HepG2 (cell line): ENCODE data around the gene HS6ST1.

Experiments used
- ARNT2 ChIP-seq: sonication (generic); formaldehyde crosslinking; IDR thresholded peaks from 2 replicates; pipeline ENCODE4 v1.8.0; 2022; ENCODE audit warnings: mild to moderate bottlenecking, low read depth, missing genetic modification reagents, moderate library complexity
- MAFK ChIP-seq, 2 experiments: IDR thresholded peaks in 1 of 2; conservative IDR thresholded peaks in 1 of 2; 2 replicates each; pipeline ENCODE4 v1.6.1; 2011; ENCODE audit warnings: improper control_type of control experiment in 2 of 2, low read length in 2 of 2
- MYC ChIP-seq: sonication (generic); formaldehyde crosslinking; IDR thresholded peaks from 2 replicates; pipeline ENCODE4 v1.9.0; 2021; ENCODE audit warnings: missing genetic modification reagents, borderline replicate concordance
- TCF12 ChIP-seq, 2 experiments: fragments of 450-650 bp in 1 of 2; sonication (generic) in 1 of 2; formaldehyde crosslinking in 1 of 2; IDR thresholded peaks; 2 replicates each; pipeline versions ENCODE4 v1.6.1 to v1.8.0; 2017 to 2022; ENCODE audit warnings: antibody characterized with exemption in 1 of 2, mild to moderate bottlenecking in 1 of 2, missing genetic modification reagents in 1 of 2, moderate library complexity in 1 of 2
- YEATS4 ChIP-seq: sonication (generic); formaldehyde crosslinking; IDR thresholded peaks from 2 replicates; pipeline ENCODE4 v1.4.0; 2020; ENCODE audit warnings: missing genetic modification reagents, borderline replicate concordance
- ZFY ChIP-seq: sonication (generic); formaldehyde crosslinking; IDR thresholded peaks from 2 replicates; pipeline ENCODE4 v1.4.0; 2020; ENCODE audit warnings: missing genetic modification reagents
- ZNF10 ChIP-seq: sonication (generic); formaldehyde crosslinking; IDR thresholded peaks from 2 replicates; pipeline ENCODE4 v1.4.0; 2020; ENCODE audit warnings: mild to moderate bottlenecking, low read depth, missing genetic modification reagents, borderline replicate concordance
- TF ChIP-seq, protein P1 (sequence below): sonication (generic); formaldehyde crosslinking; IDR thresholded peaks from 2 replicates; pipeline ENCODE4 v1.5.0; 2020; ENCODE audit warnings: mild to moderate bottlenecking, missing genetic modification reagents, moderate library complexity
- TF ChIP-seq, protein P2 (sequence below): sonication (generic); formaldehyde crosslinking; IDR thresholded peaks from 2 replicates; pipeline ENCODE4 v1.4.0; 2020; ENCODE audit warnings: mild to moderate bottlenecking, missing genetic modification reagents
- TF ChIP-seq, protein P3 (sequence below): sonication (generic); formaldehyde crosslinking; IDR thresholded peaks from 2 replicates; pipeline ENCODE4 v1.4.0; 2020; ENCODE audit warnings: missing genetic modification reagents
- TF ChIP-seq, protein P4 (sequence below): sonication (generic); formaldehyde crosslinking; IDR thresholded peaks from 2 replicates; pipeline ENCODE4 v1.9.0; 2021; ENCODE audit warnings: missing genetic modification reagents, borderline replicate concordance
- TF ChIP-seq, protein P5 (sequence below): sonication (generic); formaldehyde crosslinking; IDR thresholded peaks from 2 replicates; pipeline ENCODE4 v1.4.0; 2020; ENCODE audit warnings: low read depth, mild to moderate bottlenecking, missing genetic modification reagents

DNA sequence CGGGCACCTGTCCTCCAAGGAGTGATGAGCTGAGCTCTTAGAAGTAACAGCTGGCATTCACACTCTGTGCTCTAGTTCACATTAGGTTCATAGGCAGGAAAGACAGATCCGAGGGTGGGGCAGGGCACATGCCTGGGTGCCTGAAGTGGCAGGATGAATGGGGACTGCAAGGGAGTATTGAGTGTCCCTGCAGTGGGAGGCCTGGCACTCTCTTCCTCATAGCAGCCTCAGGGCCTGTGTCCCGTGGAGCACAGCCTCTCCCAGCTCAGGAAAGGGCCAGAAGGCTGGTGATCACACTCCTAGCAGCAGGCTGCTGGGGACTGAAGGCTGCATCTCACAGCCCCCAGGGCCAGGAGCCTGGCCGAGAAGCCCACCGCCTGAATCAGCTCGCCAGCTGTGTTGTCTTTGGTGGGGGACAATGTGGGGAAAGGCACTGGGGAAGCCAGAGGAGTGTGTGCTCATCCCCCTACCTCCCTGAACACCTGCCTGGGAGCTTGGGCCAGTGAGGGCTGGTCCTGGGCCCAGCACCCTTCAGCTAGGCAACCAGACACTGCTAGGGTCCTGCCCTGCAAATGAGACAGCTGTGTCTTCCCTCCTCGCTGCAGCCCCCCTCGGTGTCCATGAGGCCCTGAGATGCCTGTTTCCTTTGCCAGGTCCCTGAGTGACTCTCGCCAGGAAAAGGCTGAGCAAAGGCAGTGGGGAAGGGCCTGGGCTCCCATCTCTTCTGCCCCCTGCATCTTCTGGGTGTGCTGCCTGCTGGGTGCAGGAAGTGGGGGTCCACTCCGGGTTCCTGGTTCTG is 48.2 kb upstream of the HS6ST1 start:
- TF ChIP-seq ZNF10, result no peak
- TF ChIP-seq, protein P1, sequence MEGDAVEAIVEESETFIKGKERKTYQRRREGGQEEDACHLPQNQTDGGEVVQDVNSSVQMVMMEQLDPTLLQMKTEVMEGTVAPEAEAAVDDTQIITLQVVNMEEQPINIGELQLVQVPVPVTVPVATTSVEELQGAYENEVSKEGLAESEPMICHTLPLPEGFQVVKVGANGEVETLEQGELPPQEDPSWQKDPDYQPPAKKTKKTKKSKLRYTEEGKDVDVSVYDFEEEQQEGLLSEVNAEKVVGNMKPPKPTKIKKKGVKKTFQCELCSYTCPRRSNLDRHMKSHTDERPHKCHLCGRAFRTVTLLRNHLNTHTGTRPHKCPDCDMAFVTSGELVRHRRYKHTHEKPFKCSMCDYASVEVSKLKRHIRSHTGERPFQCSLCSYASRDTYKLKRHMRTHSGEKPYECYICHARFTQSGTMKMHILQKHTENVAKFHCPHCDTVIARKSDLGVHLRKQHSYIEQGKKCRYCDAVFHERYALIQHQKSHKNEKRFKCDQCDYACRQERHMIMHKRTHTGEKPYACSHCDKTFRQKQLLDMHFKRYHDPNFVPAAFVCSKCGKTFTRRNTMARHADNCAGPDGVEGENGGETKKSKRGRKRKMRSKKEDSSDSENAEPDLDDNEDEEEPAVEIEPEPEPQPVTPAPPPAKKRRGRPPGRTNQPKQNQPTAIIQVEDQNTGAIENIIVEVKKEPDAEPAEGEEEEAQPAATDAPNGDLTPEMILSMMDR (CRISPR knock-in tag), result no peak
- no peak for TF ChIP-seq YEATS4 (CRISPR knock-in tag)
- TF ChIP-seq, protein P2, sequence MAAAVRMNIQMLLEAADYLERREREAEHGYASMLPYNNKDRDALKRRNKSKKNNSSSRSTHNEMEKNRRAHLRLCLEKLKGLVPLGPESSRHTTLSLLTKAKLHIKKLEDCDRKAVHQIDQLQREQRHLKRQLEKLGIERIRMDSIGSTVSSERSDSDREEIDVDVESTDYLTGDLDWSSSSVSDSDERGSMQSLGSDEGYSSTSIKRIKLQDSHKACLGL (CRISPR knock-in tag), result no peak
- no peak for TF ChIP-seq TCF12 (IDR thresholded peaks at IDR 0.05)
- TF ChIP-seq TCF12 (CRISPR knock-in tag; IDR thresholded peaks at IDR 0.05), result no peak
- TF ChIP-seq, protein P3, sequence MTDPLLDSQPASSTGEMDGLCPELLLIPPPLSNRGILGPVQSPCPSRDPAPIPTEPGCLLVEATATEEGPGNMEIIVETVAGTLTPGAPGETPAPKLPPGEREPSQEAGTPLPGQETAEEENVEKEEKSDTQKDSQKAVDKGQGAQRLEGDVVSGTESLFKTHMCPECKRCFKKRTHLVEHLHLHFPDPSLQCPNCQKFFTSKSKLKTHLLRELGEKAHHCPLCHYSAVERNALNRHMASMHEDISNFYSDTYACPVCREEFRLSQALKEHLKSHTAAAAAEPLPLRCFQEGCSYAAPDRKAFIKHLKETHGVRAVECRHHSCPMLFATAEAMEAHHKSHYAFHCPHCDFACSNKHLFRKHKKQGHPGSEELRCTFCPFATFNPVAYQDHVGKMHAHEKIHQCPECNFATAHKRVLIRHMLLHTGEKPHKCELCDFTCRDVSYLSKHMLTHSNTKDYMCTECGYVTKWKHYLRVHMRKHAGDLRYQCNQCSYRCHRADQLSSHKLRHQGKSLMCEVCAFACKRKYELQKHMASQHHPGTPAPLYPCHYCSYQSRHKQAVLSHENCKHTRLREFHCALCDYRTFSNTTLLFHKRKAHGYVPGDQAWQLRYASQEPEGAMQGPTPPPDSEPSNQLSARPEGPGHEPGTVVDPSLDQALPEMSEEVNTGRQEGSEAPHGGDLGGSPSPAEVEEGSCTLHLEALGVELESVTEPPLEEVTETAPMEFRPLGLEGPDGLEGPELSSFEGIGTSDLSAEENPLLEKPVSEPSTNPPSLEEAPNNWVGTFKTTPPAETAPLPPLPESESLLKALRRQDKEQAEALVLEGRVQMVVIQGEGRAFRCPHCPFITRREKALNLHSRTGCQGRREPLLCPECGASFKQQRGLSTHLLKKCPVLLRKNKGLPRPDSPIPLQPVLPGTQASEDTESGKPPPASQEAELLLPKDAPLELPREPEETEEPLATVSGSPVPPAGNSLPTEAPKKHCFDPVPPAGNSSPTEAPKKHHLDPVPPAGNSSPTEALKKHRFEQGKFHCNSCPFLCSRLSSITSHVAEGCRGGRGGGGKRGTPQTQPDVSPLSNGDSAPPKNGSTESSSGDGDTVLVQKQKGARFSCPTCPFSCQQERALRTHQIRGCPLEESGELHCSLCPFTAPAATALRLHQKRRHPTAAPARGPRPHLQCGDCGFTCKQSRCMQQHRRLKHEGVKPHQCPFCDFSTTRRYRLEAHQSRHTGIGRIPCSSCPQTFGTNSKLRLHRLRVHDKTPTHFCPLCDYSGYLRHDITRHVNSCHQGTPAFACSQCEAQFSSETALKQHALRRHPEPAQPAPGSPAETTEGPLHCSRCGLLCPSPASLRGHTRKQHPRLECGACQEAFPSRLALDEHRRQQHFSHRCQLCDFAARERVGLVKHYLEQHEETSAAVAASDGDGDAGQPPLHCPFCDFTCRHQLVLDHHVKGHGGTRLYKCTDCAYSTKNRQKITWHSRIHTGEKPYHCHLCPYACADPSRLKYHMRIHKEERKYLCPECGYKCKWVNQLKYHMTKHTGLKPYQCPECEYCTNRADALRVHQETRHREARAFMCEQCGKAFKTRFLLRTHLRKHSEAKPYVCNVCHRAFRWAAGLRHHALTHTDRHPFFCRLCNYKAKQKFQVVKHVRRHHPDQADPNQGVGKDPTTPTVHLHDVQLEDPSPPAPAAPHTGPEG (CRISPR knock-in tag), result no peak
- TF ChIP-seq, protein P4, sequence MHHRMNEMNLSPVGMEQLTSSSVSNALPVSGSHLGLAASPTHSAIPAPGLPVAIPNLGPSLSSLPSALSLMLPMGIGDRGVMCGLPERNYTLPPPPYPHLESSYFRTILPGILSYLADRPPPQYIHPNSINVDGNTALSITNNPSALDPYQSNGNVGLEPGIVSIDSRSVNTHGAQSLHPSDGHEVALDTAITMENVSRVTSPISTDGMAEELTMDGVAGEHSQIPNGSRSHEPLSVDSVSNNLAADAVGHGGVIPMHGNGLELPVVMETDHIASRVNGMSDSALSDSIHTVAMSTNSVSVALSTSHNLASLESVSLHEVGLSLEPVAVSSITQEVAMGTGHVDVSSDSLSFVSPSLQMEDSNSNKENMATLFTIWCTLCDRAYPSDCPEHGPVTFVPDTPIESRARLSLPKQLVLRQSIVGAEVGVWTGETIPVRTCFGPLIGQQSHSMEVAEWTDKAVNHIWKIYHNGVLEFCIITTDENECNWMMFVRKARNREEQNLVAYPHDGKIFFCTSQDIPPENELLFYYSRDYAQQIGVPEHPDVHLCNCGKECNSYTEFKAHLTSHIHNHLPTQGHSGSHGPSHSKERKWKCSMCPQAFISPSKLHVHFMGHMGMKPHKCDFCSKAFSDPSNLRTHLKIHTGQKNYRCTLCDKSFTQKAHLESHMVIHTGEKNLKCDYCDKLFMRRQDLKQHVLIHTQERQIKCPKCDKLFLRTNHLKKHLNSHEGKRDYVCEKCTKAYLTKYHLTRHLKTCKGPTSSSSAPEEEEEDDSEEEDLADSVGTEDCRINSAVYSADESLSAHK (CRISPR knock-in tag), result no peak
- TF ChIP-seq ARNT2 (CRISPR knock-in tag), result no peak
- TF ChIP-seq, protein P5, sequence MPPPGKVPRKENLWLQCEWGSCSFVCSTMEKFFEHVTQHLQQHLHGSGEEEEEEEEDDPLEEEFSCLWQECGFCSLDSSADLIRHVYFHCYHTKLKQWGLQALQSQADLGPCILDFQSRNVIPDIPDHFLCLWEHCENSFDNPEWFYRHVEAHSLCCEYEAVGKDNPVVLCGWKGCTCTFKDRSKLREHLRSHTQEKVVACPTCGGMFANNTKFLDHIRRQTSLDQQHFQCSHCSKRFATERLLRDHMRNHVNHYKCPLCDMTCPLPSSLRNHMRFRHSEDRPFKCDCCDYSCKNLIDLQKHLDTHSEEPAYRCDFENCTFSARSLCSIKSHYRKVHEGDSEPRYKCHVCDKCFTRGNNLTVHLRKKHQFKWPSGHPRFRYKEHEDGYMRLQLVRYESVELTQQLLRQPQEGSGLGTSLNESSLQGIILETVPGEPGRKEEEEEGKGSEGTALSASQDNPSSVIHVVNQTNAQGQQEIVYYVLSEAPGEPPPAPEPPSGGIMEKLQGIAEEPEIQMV (CRISPR knock-in tag), result no peak
- no peak for TF ChIP-seq MAFK (conservative IDR thresholded peaks at IDR 0.05 in 1 of 2, IDR thresholded peaks at IDR 0.05 in 1 of 2; ENCODE audit: low read length in 2 of 2)
- no peak for TF ChIP-seq MYC (CRISPR knock-in tag)
- no peak for TF ChIP-seq ZFY (CRISPR knock-in tag)
